ENCODE results near the gene ABL2.

GRCh38 chr1:179262183-179262582 lies 32.7 kb upstream of the ABL2 start:
- TF ChIP-seq CTCF (IDR thresholded peaks at IDR 0.05; ENCODE audit: low read depth, low read length, poor library complexity, severe bottlenecking) (no peak), EZH2phosphoT487 (IDR thresholded peaks at IDR 0.05; ENCODE audit: borderline replicate concordance, low read length) (no peak)
